Lower lobe of right lung (tissue), 2 donors: Measurements from ENCODE around the gene POC1A. TPM values are rescaled to one million over a fixed set of nuclear protein-coding genes. Genes with fewer than 3 reads are reported as not detected.
"Not testable (repeated sequence)": the region's sequence is repeated elsewhere in the genome, so short reads cannot be mapped to it uniquely, and the experiment has no call there.

Source experiments
- ATAC-seq, 2 donors: fragments of 200-7000 bp; cut with Tn5 transposase; one replicate each; pipeline ENCODE4 v1.9.1; 2020 to 2022; ENCODE audit warnings: mild to moderate bottlenecking in 2 of 2, moderate library complexity in 2 of 2
- DNase-seq: peaks from one replicate; pipeline ENCODE4 v3.0.0-alpha.2; 2020
- H3K27ac ChIP-seq: fragments of 200-600 bp; one replicate; pipeline ENCODE4 v1.8.0; 2022
- H3K27me3 ChIP-seq: fragments of 200-600 bp; one replicate; pipeline ENCODE4 v1.8.0; 2022; ENCODE audit warnings: low read depth
- H3K36me3 ChIP-seq: fragments of 200-600 bp; one replicate; pipeline ENCODE4 v1.8.0; 2022; ENCODE audit warnings: mild to moderate bottlenecking
- H3K4me1 ChIP-seq: fragments of 200-600 bp; one replicate; pipeline ENCODE4 v1.8.0; 2022
- H3K4me3 ChIP-seq: fragments of 200-600 bp; one replicate; pipeline ENCODE4 v1.8.0; 2022; ENCODE audit warnings: mild to moderate bottlenecking
- H3K9me3 ChIP-seq: fragments of 200-600 bp; one replicate; pipeline ENCODE4 v1.8.0; 2022
- CTCF ChIP-seq: fragments of 200-600 bp; IDR thresholded peaks from one replicate; pipeline ENCODE4 v1.8.0; 2022; ENCODE audit warnings: antibody characterized with exemption, mild to moderate bottlenecking
- intact Hi-C: fragments of 100-400 bp; cut with DNase I; formaldehyde crosslinking; loops from one replicate; pipeline ENCODE4 v1.11.0; 2022
- total RNA-seq: library from RNA; stranded (reverse); fragmentation: NEBNext Ultra II Directional; extraction: Animal tissue kit (Norgen Biotek cat#: 25700); gene quantifications from one replicate; pipeline ENCODE4 v1.2.1, GENCODE V29; 2021
- donor health status: DM: no; HTN: yes; CAD: no; lungs with severe emphysema.

The POC1A gene
- total RNA-seq, 1 donor from 2014 or later: 2.7 TPM

GRCh38 chr3:52036222-52036694 lies 118.0 kb downstream of the POC1A start:
- peaks cover 25% of the 10 kb centered on the region for H3K4me1 ChIP-seq
- H3K27me3 ChIP-seq: no peaks in the 10 kb centered on the region
- no peak overlapping the region for H3K27ac ChIP-seq
- no peak for TF ChIP-seq CTCF
- no peak for ATAC-seq
- H3K9me3 ChIP-seq: no peaks in the 10 kb centered on the region
- no peak for DNase-seq
- intact Hi-C loops: no loop called here
- H3K36me3 ChIP-seq: no peaks in the 10 kb centered on the region
- no peak overlapping the region for H3K4me3 ChIP-seq

DNA sequence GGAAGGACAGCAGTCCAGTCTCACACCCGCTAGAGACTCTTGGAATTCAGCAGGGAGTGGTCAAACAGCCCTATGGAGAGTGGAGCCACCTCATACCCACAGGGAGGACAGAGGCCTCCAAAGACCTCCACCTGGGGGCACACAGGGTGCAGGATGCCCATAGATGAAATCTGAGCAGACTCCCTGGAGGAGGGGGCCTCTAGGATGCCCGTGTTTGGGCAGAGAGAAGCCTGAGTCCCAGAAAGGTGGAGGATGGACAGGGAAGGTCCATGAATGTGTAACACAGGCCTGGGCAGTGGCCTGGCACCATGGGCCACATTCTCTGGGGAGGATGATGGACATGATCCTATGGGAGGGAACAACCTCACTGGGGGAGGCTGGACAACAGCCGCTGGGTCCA lies 119.6 kb downstream of the POC1A start:
- intact Hi-C loops: no loop called here
- no peaks in the 10 kb centered on the region for H3K36me3 ChIP-seq
- no peak overlapping the region for H3K27ac ChIP-seq
- ATAC-seq (no peak), DNase-seq (no peak)
- H3K27me3 ChIP-seq: no peaks in the 10 kb centered on the region
- TF ChIP-seq CTCF: no peak
- no peak overlapping the region for H3K4me3 ChIP-seq
- no peaks in the 10 kb centered on the region for H3K9me3 ChIP-seq
- peaks cover 9% of the 10 kb centered on the region for H3K4me1 ChIP-seq

DNA sequence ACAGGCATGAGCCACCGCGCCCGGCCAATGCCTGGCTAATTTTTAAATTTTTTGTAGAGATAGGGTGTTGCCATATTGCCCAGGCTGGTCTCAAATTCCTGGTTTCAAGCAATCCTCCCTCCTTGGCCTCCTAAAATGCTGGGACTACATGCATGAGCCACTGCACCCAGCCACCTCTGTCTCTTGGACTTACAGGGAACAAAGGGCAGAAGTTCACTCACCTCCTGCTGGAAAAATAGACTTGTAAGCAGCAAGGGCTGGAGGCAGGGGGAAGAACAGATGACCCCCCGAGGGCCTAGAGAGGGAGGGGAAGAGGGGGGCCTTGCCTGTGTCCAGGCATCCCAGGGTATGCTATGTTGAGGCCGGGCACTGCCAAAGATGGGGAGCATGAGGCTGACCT lies 120.0 kb downstream of the POC1A start:
- intact Hi-C loops: no loop called here
- H3K4me3 ChIP-seq: no peak overlapping the region
- H3K4me1 ChIP-seq: peaks cover 4% of the 10 kb centered on the region
- no peak overlapping the region for H3K27ac ChIP-seq
- no peaks in the 10 kb centered on the region for H3K36me3 ChIP-seq
- ATAC-seq (no peak), DNase-seq (no peak)
- H3K9me3 ChIP-seq: no peaks in the 10 kb centered on the region
- TF ChIP-seq CTCF: no peak
- no peaks in the 10 kb centered on the region for H3K27me3 ChIP-seq

DNA sequence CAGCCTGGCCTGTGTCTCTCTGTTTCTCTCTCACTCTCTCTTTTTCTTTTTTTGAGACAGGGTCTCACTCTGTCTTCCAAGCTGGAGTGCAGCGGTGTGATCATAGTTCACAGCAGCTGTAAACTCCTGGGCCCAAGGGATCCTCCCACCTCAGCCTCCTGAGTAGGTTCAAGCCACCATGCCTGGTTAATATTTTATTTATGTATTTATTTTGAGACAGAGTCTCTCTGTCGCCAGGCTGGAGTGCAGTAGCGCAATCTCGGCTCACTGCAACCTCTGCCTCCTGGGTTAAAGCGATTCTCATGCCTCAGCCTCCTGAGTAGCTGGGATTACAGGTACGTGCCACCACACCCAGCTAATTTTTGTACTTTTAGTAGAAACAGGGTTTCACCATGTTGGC lies 120.5 kb downstream of the POC1A start:
- DNase-seq, H3K27me3 ChIP-seq, H3K9me3 ChIP-seq, H3K4me1 ChIP-seq, H3K4me3 ChIP-seq, H3K36me3 ChIP-seq, H3K27ac ChIP-seq, ATAC-seq, intact Hi-C loops: not testable (repeated sequence)

GRCh38 chr3:52032702-52033408 lies 121.4 kb downstream of the POC1A start:
- Histone ChIP-seq H3K9me3 (no peaks in the 10 kb centered on the region), H3K36me3 (no peaks in the 10 kb centered on the region), H3K4me3 (no peak overlapping the region), H3K27ac (no peak overlapping the region), H3K4me1 (no peaks in the 10 kb centered on the region), H3K27me3 (no peaks in the 10 kb centered on the region)
- no peak for ATAC-seq
- TF ChIP-seq CTCF: no peak
- no peak for DNase-seq
- intact Hi-C loops: no loop called here

DNA sequence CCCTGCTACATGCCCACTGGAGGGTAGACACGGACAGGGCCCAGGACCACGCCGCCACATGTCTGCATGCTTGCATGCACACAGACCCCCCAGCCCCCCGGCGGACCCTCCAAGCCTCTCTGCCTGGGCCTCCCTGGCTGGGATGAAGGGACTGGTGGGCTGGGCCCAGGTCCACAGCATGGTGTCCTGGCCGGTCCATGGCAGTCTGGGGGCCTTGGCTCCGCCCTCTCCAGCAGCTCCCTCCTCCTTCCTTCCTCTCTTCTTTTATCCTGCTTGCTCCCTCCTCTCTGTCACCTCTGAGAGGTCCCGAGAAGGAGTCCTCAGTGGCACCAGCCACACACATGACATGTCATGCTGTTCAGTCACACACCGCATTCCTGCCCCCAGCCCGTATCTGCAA lies 122.3 kb downstream of the POC1A start:
- intact Hi-C loops: no loop called here
- no peak for ATAC-seq
- no peaks in the 10 kb centered on the region for H3K4me1 ChIP-seq
- no peaks in the 10 kb centered on the region for H3K27me3 ChIP-seq
- H3K4me3 ChIP-seq: no peak overlapping the region
- no peaks in the 10 kb centered on the region for H3K9me3 ChIP-seq
- DNase-seq: no peak
- H3K27ac ChIP-seq: no peak overlapping the region
- no peak for TF ChIP-seq CTCF
- H3K36me3 ChIP-seq: no peaks in the 10 kb centered on the region
